HCT116 (cell line): ENCODE data around the gene SPPL2B. TPM values are rescaled to one million over a fixed set of nuclear protein-coding genes. Genes with fewer than 3 reads are reported as not detected.

Experiments
- ATAC-seq: fragments of 200-7000 bp; cut with Tn5 transposase; 2 replicates; pipeline ENCODE4 v1.9.1; 2020; ENCODE audit warnings: mild to moderate bottlenecking, moderate library complexity
- BruUV-seq: library from RNA; stranded (reverse); fragments of 400-500 nt; replicated peaks from 2 replicates; lab custom pipeline; 2021; lab: Mats Ljungman, UMichigan
- CTCF ChIA-PET: fragments of 300-600 bp; sonication (Branson Sonifier 250); formaldehyde crosslinking; loops from one replicate; lab custom pipeline; 2021; ENCODE audit warnings: antibody characterized with exemption; lab: Charles Lee
- POLR2A ChIA-PET: fragments of 300-600, 350-600 bp; sonication (Branson Sonifier 250); formaldehyde crosslinking; loops from one replicate; lab custom pipeline; 2021; ENCODE audit warnings: antibody characterized with exemption; lab: Charles Lee
- RAD21 ChIA-PET, 2 experiments: fragments of 300-600 bp; sonication (Branson Sonifier 250); formaldehyde crosslinking; loops; one replicate each; lab custom pipeline; 2023; ENCODE audit warnings: low total read pairs in 2 of 2; ENCODE audit not compliant: uncharacterized antibody in 2 of 2, unreplicated experiment in 2 of 2, low non-redundant PET in 1 of 2; lab: Charles Lee
- DNase-seq: peaks from one replicate; pipeline ENCODE4 v3.0.0-alpha.2; 2010; ENCODE audit warnings: low read depth, low spot score
- H2AFZ ChIP-seq: fragments of 200-600 bp; shearing (Covaris generic), sonication (generic); 2 replicates; pipeline ENCODE4 v1.6.1; 2017; ENCODE audit warnings: low read depth, mixed run types, mixed read lengths, antibody characterized with exemption, low read length; ENCODE audit not compliant: poor library complexity, severe bottlenecking
- H3K27ac ChIP-seq: 2 replicates; pipeline ENCODE4 v1.5.1; 2012; ENCODE audit warnings: low read depth, low read length
- H3K27me3 ChIP-seq: fragments of 200-600 bp; sonication (generic); 2 replicates; pipeline ENCODE4 v1.6.1; 2016; ENCODE audit warnings: mixed run types, low read length, mixed read lengths; ENCODE audit not compliant: insufficient read depth
- H3K36me3 ChIP-seq, 2 experiments: fragments of 200-500 bp in 1 of 2; fragments of 200-600 bp in 1 of 2; sonication (Bioruptor generic) in 1 of 2; sonication (generic) in 1 of 2; 2 replicates each; pipeline versions ENCODE4 v1.5.1 to v1.6.1; 2014 to 2016; ENCODE audit warnings: low read length in 2 of 2, inconsistent platforms in 1 of 2, mixed read lengths in 1 of 2, mixed run types in 1 of 2; ENCODE audit not compliant: insufficient read depth in 2 of 2, control insufficient read depth in 1 of 2
- H3K4me1 ChIP-seq, 2 experiments: fragments of 200-600 bp in 1 of 2; sonication (generic) in 1 of 2; 2 replicates each; pipeline versions ENCODE4 v1.5.1 to v1.6.1; 2012 to 2017; ENCODE audit warnings: low read length in 2 of 2, inconsistent platforms in 1 of 2, mild to moderate bottlenecking in 1 of 2, mixed read lengths in 1 of 2, mixed run types in 1 of 2, moderate library complexity in 1 of 2; ENCODE audit not compliant: insufficient read depth in 2 of 2, control insufficient read depth in 1 of 2
- H3K4me2 ChIP-seq: fragments of 200-600 bp; sonication (generic); 2 replicates; pipeline ENCODE4 v1.6.1; 2017; ENCODE audit warnings: mixed run types, low read length, mixed read lengths
- H3K4me3 ChIP-seq, 2 experiments: fragments of 200-600 bp in 1 of 2; sonication (generic) in 1 of 2; replicated peaks in 1 of 2; 2 replicates each; pipeline ENCODE4 v1.5.1; 2011 to 2016; ENCODE audit warnings: low read length in 2 of 2, control low read depth in 1 of 2, low read depth in 1 of 2, mild to moderate bottlenecking in 1 of 2, mixed read lengths in 1 of 2, mixed run types in 1 of 2
- H3K79me2 ChIP-seq: fragments of 200-600 bp; sonication (generic); 2 replicates; pipeline ENCODE4 v1.6.1; 2017; ENCODE audit warnings: mild to moderate bottlenecking, mixed run types, low read length, moderate library complexity, mixed read lengths; ENCODE audit not compliant: insufficient read depth
- H3K9ac ChIP-seq: fragments of 200-600 bp; sonication (generic); 2 replicates; pipeline ENCODE4 v1.6.1; 2016; ENCODE audit warnings: low read length, mixed read lengths
- H3K9me2 ChIP-seq: fragments of 200-600 bp; sonication (generic), shearing (Covaris generic); 2 replicates; pipeline ENCODE4 v1.6.1; 2017; ENCODE audit warnings: mixed run types, mild to moderate bottlenecking, moderate library complexity; ENCODE audit not compliant: insufficient read depth
- H3K9me3 ChIP-seq, 2 experiments: fragments of 200-500 bp in 1 of 2; fragments of 200-600 bp in 1 of 2; sonication (Bioruptor generic) in 1 of 2; sonication (generic) in 1 of 2; 2 replicates each; pipeline ENCODE4 v1.6.1; 2014 to 2017; ENCODE audit warnings: low read length in 2 of 2, mixed read lengths in 2 of 2, inconsistent platforms in 1 of 2, low read depth in 1 of 2, mild to moderate bottlenecking in 1 of 2, mixed run types in 1 of 2, moderate library complexity in 1 of 2; ENCODE audit not compliant: control insufficient read depth in 1 of 2, insufficient read depth in 1 of 2
- H4K20me1 ChIP-seq: fragments of 200-600 bp; sonication (generic), shearing (Covaris generic); 2 replicates; pipeline ENCODE4 v1.6.1; 2017; ENCODE audit warnings: mixed run types, mild to moderate bottlenecking, moderate library complexity; ENCODE audit not compliant: insufficient read depth
- CBX3 ChIP-seq: IDR thresholded peaks from 2 replicates; pipeline ENCODE4 v1.6.1; 2012; ENCODE audit warnings: low read depth
- CEBPB ChIP-seq: IDR thresholded peaks from 2 replicates; pipeline ENCODE4 v1.6.1; 2012; ENCODE audit warnings: low read depth
- EGR1 ChIP-seq: IDR thresholded peaks from 2 replicates; pipeline ENCODE4 v1.6.1; 2012; ENCODE audit warnings: low read depth
- ELF1 ChIP-seq: IDR thresholded peaks from 2 replicates; pipeline ENCODE4 v1.6.1; 2012; ENCODE audit warnings: low read depth, borderline replicate concordance
- EZH2 ChIP-seq: fragments of 200-600 bp; sonication (generic); IDR thresholded peaks from 2 replicates; pipeline ENCODE4 v1.6.1; 2017; ENCODE audit warnings: antibody characterized with exemption, mixed run types
- FOSL1 ChIP-seq: IDR thresholded peaks from 2 replicates; pipeline ENCODE4 v1.6.1; 2012; ENCODE audit warnings: low read depth
- JUND ChIP-seq: IDR thresholded peaks from 2 replicates; pipeline ENCODE4 v1.6.1; 2012
- POLR2AphosphoS5 ChIP-seq: IDR thresholded peaks from 2 replicates; pipeline ENCODE4 v1.6.1; 2011; ENCODE audit warnings: mild to moderate bottlenecking, low read depth, low read length, moderate library complexity
- SRF ChIP-seq: IDR thresholded peaks from 2 replicates; pipeline ENCODE4 v1.6.1; 2012; ENCODE audit warnings: low read depth
- TCF7L2 ChIP-seq: IDR thresholded peaks from 2 replicates; pipeline ENCODE4 v1.7.0; 2011; ENCODE audit warnings: borderline replicate concordance, inconsistent platforms; ENCODE audit not compliant: insufficient read depth, insufficient read length; ENCODE audit errors: extremely low read depth
- YY1 ChIP-seq: IDR thresholded peaks from 2 replicates; pipeline ENCODE4 v1.6.1; 2011; ENCODE audit warnings: low read length, low read depth, moderate library complexity, mild to moderate bottlenecking; ENCODE audit not compliant: insufficient replicate concordance; ENCODE audit errors: extremely low read depth
- ZFX ChIP-seq: fragments of 450-650 bp; IDR thresholded peaks from 2 replicates; pipeline ENCODE4 v1.6.1; 2017
- ZNF274 ChIP-seq: fragments of 200-500 bp; sonication (Bioruptor generic); IDR thresholded peaks from 2 replicates; pipeline ENCODE4 v1.6.1; 2014; ENCODE audit warnings: mild to moderate bottlenecking, low read depth, low read length, inconsistent platforms
- intact Hi-C: fragments of 100-400 bp; cut with micrococcal nuclease; formaldehyde crosslinking; loops from 2 replicates; pipeline ENCODE4 v1.10.0; 2022
- total RNA-seq: library from RNA; stranded (reverse); gene quantifications from one replicate; pipeline ENCODE4 v1.2.1, GENCODE V29; 2021; ENCODE audit not compliant: unreplicated experiment
- TF ChIP-seq, protein P1 (sequence below): IDR thresholded peaks from 2 replicates; pipeline ENCODE4 v1.6.1; 2012
- TF ChIP-seq, protein P2 (sequence below): IDR thresholded peaks from 2 replicates; pipeline ENCODE4 v1.6.1; 2012; ENCODE audit warnings: low read depth

The SPPL2B gene
- total RNA-seq, 1 experiment from 2014 or later = 83.1 TPM

DNA sequence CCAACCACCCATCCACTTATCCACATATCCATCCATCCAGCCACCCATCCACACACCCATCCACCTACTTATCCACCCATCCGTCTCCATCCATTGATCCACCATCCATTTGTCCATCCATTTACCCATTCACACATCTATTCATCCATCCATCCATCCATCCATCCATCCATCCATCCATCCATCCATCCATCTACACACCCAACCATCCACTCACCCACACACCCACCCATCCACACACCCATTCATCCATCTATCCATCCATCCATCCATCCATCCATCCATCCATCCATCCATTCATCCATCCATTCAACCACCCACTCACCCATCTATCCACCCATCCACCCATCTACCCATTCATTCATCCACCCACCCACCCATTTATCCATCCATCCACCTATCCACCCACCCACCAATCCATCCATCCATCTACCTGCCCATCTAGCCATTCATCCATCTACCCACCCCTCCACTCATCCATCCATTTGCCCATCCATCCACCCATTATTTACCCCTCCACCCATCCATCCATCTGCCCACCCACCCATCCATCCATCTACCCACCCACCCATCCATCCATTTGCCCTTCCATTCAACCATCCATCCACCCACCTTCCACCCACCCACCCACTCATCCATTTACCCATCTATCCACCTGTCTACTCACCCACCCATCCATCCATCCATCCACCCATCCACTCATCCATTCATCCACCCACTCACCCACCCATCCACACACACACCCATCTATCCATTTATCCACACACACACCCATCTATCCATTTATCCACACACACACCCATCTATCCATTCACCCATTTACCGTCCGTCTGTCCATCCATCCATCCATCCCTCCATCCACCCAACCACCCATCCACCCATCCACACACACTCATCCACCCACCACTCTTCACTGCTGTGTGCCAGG lies 29.1 kb downstream of the SPPL2B start:
- H3K4me2 ChIP-seq = no peak overlapping the region
- H3K4me3 ChIP-seq = no peak overlapping the region
- no peaks in the 10 kb centered on the region for H3K9me2 ChIP-seq
- no peaks in the 10 kb centered on the region; a peak in 1 of 4 replicates for H3K36me3 ChIP-seq
- no peaks in the 10 kb centered on the region for H4K20me1 ChIP-seq
- no peak overlapping the region for H3K27ac ChIP-seq
- peaks cover 4% of the 10 kb centered on the region; the same call in 1 of the 2 replicates for H3K27me3 ChIP-seq
- H3K9ac ChIP-seq = no peak overlapping the region
- intact Hi-C loops = no loop called here
- RAD21 ChIA-PET = no interaction called here
- POLR2A ChIA-PET = no interaction called here
- TF ChIP-seq ELF1 (no peak), JUND (no peak), EGR1 (no peak), ZNF274 (no peak), SRF (no peak), ZFX (no peak)
- TF ChIP-seq, protein P1, sequence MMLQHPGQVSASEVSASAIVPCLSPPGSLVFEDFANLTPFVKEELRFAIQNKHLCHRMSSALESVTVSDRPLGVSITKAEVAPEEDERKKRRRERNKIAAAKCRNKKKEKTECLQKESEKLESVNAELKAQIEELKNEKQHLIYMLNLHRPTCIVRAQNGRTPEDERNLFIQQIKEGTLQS = no peak
- H2AFZ ChIP-seq = no peak overlapping the region
- no peaks in the 10 kb centered on the region for H3K9me3 ChIP-seq
- no peak for ATAC-seq
- CTCF ChIA-PET = no interaction called here
- BruUV-seq = no TSS peak
- no peaks in the 10 kb centered on the region for H3K79me2 ChIP-seq
- DNase-seq = no peak
- H3K4me1 ChIP-seq = no peaks in the 10 kb centered on the region

DNA sequence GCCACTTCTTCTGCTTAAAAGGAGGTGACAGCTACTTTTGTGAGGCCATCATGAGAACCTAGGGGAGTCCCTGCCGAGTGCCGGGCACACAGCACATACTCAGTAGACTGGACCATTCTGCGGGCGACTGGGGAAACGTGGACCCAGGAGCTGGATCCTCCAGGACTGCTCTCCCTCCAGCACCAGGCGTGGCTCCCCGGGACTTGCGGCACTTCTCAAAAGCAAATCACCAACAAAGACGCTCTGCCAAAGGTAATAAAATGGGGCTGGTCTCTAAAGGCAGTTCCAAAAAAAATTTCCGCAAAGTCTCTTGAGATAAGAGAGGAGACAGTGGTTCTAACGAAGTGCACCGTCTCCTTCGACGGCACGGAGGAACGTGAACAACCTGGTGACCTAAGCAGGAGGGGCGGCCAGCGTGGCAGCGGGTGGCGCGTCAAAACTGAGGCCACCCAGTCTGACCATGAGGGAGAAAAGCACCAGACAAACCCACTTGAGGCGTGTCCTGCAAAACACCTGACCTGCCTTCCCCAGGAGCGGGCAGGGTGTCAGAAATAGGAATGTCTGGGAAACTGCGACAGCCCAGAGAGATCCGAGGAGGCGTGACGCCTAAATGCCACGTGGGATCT lies 30.2 kb downstream of the SPPL2B start:
- no peak overlapping the region for H2AFZ ChIP-seq
- peaks cover 4% of the 10 kb centered on the region; the same call in 1 of the 2 replicates for H3K27me3 ChIP-seq
- H3K79me2 ChIP-seq = no peaks in the 10 kb centered on the region
- intact Hi-C loops = no loop called here
- H3K36me3 ChIP-seq = no peaks in the 10 kb centered on the region; a peak in 1 of 4 replicates
- no peaks in the 10 kb centered on the region for H3K4me1 ChIP-seq
- no peak for DNase-seq
- POLR2A ChIA-PET = no interaction called here
- no peak overlapping the region for H3K4me2 ChIP-seq
- RAD21 ChIA-PET = no interaction called here
- H3K27ac ChIP-seq = no peak overlapping the region
- BruUV-seq = no TSS peak
- H4K20me1 ChIP-seq = no peaks in the 10 kb centered on the region
- CTCF ChIA-PET = no interaction called here
- H3K4me3 ChIP-seq = no peak overlapping the region
- H3K9me2 ChIP-seq = no peaks in the 10 kb centered on the region
- no peak for ATAC-seq
- H3K9ac ChIP-seq = no peak overlapping the region
- H3K9me3 ChIP-seq = no peaks in the 10 kb centered on the region
- TF ChIP-seq EZH2 (no peak), CBX3 (no peak), ZFX (no peak), YY1 (no peak), SRF (no peak), TCF7L2 (no peak), ZNF274 (no peak), FOSL1 (no peak), CEBPB (no peak), POLR2AphosphoS5 (no peak)
- TF ChIP-seq, protein P1 = no peak
- TF ChIP-seq, protein P2, sequence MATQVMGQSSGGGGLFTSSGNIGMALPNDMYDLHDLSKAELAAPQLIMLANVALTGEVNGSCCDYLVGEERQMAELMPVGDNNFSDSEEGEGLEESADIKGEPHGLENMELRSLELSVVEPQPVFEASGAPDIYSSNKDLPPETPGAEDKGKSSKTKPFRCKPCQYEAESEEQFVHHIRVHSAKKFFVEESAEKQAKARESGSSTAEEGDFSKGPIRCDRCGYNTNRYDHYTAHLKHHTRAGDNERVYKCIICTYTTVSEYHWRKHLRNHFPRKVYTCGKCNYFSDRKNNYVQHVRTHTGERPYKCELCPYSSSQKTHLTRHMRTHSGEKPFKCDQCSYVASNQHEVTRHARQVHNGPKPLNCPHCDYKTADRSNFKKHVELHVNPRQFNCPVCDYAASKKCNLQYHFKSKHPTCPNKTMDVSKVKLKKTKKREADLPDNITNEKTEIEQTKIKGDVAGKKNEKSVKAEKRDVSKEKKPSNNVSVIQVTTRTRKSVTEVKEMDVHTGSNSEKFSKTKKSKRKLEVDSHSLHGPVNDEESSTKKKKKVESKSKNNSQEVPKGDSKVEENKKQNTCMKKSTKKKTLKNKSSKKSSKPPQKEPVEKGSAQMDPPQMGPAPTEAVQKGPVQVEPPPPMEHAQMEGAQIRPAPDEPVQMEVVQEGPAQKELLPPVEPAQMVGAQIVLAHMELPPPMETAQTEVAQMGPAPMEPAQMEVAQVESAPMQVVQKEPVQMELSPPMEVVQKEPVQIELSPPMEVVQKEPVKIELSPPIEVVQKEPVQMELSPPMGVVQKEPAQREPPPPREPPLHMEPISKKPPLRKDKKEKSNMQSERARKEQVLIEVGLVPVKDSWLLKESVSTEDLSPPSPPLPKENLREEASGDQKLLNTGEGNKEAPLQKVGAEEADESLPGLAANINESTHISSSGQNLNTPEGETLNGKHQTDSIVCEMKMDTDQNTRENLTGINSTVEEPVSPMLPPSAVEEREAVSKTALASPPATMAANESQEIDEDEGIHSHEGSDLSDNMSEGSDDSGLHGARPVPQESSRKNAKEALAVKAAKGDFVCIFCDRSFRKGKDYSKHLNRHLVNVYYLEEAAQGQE = no peak
